SK-N-SH treated with all-trans-retinoic acid at 6 μM for 48 hours (cell line): ENCODE measurements around the gene DEPDC7.
A peak's percentile ranks its signal among the peaks of the same experiment; 100 is the strongest.

Experiments
- ATAC-seq: fragments of 200-7000 bp; cut with Tn5 transposase; 3 replicates; pipeline ENCODE4 v1.9.1; 2020; ENCODE audit warnings: mild to moderate bottlenecking, moderate library complexity
- BACH2 ChIP-seq: fragments of 250-450 bp; sonication (Bioruptor Pico); IDR thresholded peaks from 2 replicates; pipeline ENCODE4 v1.9.0; 2021; ENCODE audit warnings: mild to moderate bottlenecking, borderline replicate concordance
- CSRNP3 ChIP-seq: fragments of 250-450 bp; sonication (Bioruptor Pico); IDR thresholded peaks from 2 replicates; pipeline ENCODE4 v1.5.1; 2021; ENCODE audit warnings: mild to moderate bottlenecking, moderate library complexity
- ESRRG ChIP-seq: fragments of 250-450 bp; sonication (Bioruptor Pico); IDR thresholded peaks from 2 replicates; pipeline ENCODE4 v1.6.1; 2021; ENCODE audit warnings: mild to moderate bottlenecking
- GLIS3 ChIP-seq: fragments of 250-450 bp; sonication (Bioruptor Pico); IDR thresholded peaks from 2 replicates; pipeline ENCODE4 v1.5.0; 2020; ENCODE audit warnings: mild to moderate bottlenecking, moderate library complexity
- ISL1 ChIP-seq: fragments of 250-450 bp; sonication (Bioruptor Pico); IDR thresholded peaks from 2 replicates; pipeline ENCODE4 v2.1.2; 2022; ENCODE audit warnings: mild to moderate bottlenecking, moderate library complexity
- OSR1 ChIP-seq: fragments of 250-450 bp; sonication (Bioruptor Pico); IDR thresholded peaks from 2 replicates; pipeline ENCODE4 v1.8.0; 2022; ENCODE audit warnings: moderate library complexity, mild to moderate bottlenecking, inconsistent platforms
- PATZ1 ChIP-seq: fragments of 250-450 bp; sonication (Bioruptor Pico); IDR thresholded peaks from 2 replicates; pipeline ENCODE4 v1.8.0; 2020; ENCODE audit warnings: mild to moderate bottlenecking, moderate library complexity, borderline replicate concordance
- PPARA ChIP-seq: fragments of 250-450 bp; sonication (Bioruptor Pico); IDR thresholded peaks from 2 replicates; pipeline ENCODE4 v1.5.0; 2020; ENCODE audit warnings: mild to moderate bottlenecking, borderline replicate concordance
- RARB ChIP-seq: fragments of 250-450 bp; sonication (Bioruptor Pico); IDR thresholded peaks from 2 replicates; pipeline ENCODE4 v1.8.0; 2021; ENCODE audit warnings: mild to moderate bottlenecking, moderate library complexity
- TCF4 ChIP-seq: fragments of 250-450 bp; sonication (Bioruptor Pico); IDR thresholded peaks from 2 replicates; pipeline ENCODE4 v1.8.0; 2021; ENCODE audit warnings: mild to moderate bottlenecking, moderate library complexity, borderline replicate concordance
- TOX ChIP-seq: fragments of 250-450 bp; sonication (Bioruptor Pico); IDR thresholded peaks from 2 replicates; pipeline ENCODE4 v1.8.0; 2021; ENCODE audit warnings: mild to moderate bottlenecking, moderate library complexity, borderline replicate concordance
- TSHZ2 ChIP-seq: fragments of 250-450 bp; sonication (Bioruptor Pico); IDR thresholded peaks from 2 replicates; pipeline ENCODE4 v1.5.0; 2020; ENCODE audit warnings: mild to moderate bottlenecking, moderate library complexity
- ZC3H10 ChIP-seq: fragments of 250-450 bp; sonication (Bioruptor Pico); IDR thresholded peaks from 2 replicates; pipeline ENCODE4 v1.5.1; 2021; ENCODE audit warnings: mild to moderate bottlenecking, moderate library complexity
- ZFP30 ChIP-seq: fragments of 450-650 bp; formaldehyde crosslinking; IDR thresholded peaks from 2 replicates; pipeline ENCODE4 v1.5.0; 2022; ENCODE audit warnings: mild to moderate bottlenecking, moderate library complexity
- ZNF565 ChIP-seq: fragments of 450-650 bp; formaldehyde crosslinking; conservative IDR thresholded peaks from 2 replicates; pipeline ENCODE4 v1.5.0; 2020; ENCODE audit warnings: low read depth, mild to moderate bottlenecking, moderate library complexity
- ZNF70 ChIP-seq: fragments of 450-650 bp; formaldehyde crosslinking; IDR thresholded peaks from 2 replicates; pipeline ENCODE4 v1.5.0; 2020; ENCODE audit warnings: mild to moderate bottlenecking, moderate library complexity
- ZNF8 ChIP-seq: fragments of 450-650 bp; formaldehyde crosslinking; IDR thresholded peaks from 2 replicates; pipeline ENCODE4 v1.5.0; 2020; ENCODE audit warnings: mild to moderate bottlenecking, moderate library complexity
- TF ChIP-seq, protein P1 (sequence below): fragments of 250-450 bp; sonication (Bioruptor Pico); IDR thresholded peaks from 2 replicates; pipeline ENCODE4 v1.8.0; 2021; ENCODE audit warnings: low read depth, mild to moderate bottlenecking, moderate library complexity, borderline replicate concordance

DEPDC7 gene

GRCh38 chr11:33027846-33028536 lies 12.3 kb downstream of the DEPDC7 start:
- TF ChIP-seq ISL1 (CRISPR knock-in tag) (peak; percentile 51), TOX (CRISPR knock-in tag) (no peak)
- ATAC-seq: peak; percentile 89

GRCh38 chr11:33028537-33028914 lies 12.8 kb downstream of the DEPDC7 start:
- ATAC-seq: peak; percentile 59
- TF ChIP-seq ZNF70 (CRISPR knock-in tag): no peak
- TF ChIP-seq TOX (CRISPR knock-in tag): no peak
- TF ChIP-seq ESRRG: no peak
- no peak for TF ChIP-seq RARB (CRISPR knock-in tag)
- no peak for TF ChIP-seq PATZ1 (CRISPR knock-in tag)
- no peak for TF ChIP-seq TCF4 (CRISPR knock-in tag)
- no peak for TF ChIP-seq ZFP30 (CRISPR knock-in tag)
- TF ChIP-seq ZC3H10 (CRISPR knock-in tag): no peak
- no peak for TF ChIP-seq ZNF565
- no peak for TF ChIP-seq BACH2
- TF ChIP-seq ISL1 (CRISPR knock-in tag): no peak
- no peak for TF ChIP-seq TSHZ2 (CRISPR knock-in tag)
- TF ChIP-seq ZNF8: no peak
- TF ChIP-seq, protein P1, sequence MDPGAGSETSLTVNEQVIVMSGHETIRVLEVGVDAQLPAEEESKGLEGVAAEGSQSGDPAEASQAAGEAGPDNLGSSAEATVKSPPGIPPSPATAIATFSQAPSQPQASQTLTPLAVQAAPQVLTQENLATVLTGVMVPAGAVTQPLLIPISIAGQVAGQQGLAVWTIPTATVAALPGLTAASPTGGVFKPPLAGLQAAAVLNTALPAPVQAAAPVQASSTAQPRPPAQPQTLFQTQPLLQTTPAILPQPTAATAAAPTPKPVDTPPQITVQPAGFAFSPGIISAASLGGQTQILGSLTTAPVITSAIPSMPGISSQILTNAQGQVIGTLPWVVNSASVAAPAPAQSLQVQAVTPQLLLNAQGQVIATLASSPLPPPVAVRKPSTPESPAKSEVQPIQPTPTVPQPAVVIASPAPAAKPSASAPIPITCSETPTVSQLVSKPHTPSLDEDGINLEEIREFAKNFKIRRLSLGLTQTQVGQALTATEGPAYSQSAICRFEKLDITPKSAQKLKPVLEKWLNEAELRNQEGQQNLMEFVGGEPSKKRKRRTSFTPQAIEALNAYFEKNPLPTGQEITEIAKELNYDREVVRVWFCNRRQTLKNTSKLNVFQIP (CRISPR knock-in tag): no peak
- TF ChIP-seq CSRNP3 (CRISPR knock-in tag): no peak
- TF ChIP-seq OSR1 (CRISPR knock-in tag): no peak
- TF ChIP-seq PPARA (CRISPR knock-in tag): no peak

DNA sequence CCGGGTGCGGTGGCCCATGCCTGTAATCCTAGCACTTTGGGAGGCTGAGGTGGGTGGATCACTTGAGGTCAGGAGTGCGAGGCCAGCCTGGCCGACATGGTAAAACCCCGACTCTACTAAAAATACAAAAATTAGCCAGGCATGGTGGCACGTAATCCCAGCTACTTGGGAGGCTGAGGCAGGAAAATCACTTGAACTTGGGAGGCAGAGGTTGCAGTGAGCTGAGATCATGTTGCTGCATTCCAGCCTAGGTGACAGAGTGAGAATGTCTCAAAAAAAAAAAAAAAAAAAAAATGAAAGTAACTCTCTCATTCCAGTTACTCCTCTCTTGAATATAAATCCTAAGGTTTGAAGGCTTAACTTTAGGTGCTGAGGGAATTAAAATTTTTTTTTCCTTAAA lies 13.5 kb downstream of the DEPDC7 start:
- peak; percentile 51 for ATAC-seq

- TF ChIP-seq, protein P1 (CRISPR knock-in tag): no peak
- TF ChIP-seq ZC3H10 (CRISPR knock-in tag): no peak
- no peak for TF ChIP-seq GLIS3 (CRISPR knock-in tag)
- TF ChIP-seq ZNF70 (CRISPR knock-in tag): no peak
- TF ChIP-seq RARB (CRISPR knock-in tag): no peak
- no peak for TF ChIP-seq OSR1 (CRISPR knock-in tag)
- no peak for ATAC-seq
These were observed 17.8 kb downstream of the DEPDC7 start for GRCh38 chr11:33033493-33033892.
